ENCODE measurements around the gene IL18R1.
A peak's percentile ranks its signal among the peaks of the same experiment; 100 is the strongest.

Gene IL18R1

DNA sequence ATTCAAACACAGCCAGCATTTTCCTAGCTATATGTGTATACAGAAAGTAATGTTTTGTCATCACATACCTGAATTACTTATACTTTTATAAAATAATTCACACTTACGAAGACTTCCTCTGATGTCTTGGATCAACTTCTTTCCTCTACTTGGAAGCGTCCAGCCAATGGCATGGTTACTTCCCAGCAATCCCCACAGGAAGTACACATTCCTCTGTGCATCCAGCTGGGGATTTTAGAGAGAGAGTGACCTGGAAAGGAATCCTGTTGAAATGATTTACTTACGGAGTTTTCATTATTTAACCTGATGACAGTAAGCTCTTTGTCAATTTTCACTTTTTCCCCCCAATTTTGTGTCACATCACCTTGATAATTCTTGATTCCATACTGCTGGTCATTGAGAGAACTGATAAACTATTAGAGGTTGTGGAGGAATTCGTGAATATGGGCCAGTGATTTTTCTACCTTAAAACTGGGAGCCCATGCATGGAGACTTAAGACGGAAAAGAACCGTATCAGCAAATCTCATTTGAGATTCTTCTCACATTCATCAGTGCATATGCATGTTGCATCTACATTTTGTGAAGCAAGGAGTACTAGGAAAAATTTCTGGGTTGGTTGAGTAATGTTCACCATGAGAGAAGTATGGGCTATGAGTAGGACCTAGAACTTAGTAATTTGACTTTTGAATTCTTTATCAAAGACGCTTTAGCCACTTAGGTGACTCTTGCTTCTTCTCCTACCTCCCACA, 9.0 kb upstream of the IL18R1 start:
- no peak for DNase-seq

DNA sequence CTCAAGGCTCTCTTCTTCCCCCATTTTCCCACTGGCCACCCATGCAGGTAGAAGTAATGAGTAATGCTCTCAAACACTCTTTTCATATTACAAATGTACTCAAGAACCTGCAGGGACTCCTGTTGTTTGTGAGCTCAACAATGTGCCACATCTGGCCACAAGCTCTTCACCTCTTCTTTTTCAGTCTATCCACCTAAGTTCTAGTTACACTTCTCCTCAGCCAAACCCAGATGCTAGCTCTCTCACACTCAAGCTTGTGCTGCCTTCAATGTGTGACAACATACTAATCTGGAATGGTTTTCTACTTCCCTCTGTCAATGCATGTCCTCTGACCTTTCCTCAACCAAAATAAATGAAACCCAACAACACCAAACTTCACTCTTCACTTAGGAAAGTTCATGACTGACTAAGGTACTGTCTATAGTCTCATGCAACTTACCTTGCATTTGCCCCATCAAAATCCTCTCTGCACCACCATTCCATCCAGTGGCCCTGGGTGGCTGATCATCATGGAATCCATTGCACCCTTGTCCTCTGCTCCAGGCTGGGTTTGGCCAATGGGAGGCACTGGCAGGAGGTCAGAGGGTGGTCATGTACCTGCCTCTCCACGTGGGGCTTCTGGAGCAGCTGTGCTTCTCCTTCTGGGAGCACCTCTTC, 5.3 kb upstream of the IL18R1 start:
- no peak for DNase-seq

DNA sequence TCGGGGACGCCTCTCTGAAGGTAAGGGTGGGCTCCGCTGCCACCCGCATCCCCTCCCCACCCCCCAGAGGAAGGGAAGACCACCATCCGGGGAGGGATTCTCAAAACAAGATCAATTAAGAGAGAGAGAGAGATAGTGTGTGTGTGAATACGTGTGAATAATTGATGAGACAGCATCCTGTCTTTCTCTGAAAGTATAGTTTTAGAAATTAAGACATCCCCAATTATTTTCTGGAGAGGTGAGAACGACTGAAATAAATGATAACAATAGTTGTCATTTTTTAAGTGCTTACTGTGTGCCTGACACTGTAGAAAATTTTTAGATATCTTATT, 751 bp downstream of the IL18R1 start:
- DNase-seq, result no peak

DNA sequence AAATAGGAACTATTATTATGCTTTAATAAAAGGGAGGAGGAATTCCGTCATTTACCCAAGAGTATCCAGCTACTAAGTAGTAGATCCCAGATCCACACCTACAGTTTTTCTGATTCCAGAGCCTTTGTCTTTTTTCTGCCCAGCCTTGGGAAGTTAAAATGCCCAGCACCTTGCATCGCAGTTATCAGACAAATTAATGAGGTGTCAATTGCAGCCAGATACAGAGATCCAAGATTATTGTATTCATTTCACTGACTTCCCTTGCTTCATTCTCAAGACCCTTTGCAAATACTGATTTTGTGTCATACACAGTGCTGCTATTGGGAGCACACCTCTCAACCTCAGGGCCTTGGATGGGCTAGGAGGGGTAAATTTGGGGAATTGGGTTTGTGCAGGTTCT, 1.1 kb downstream of the IL18R1 start:
- no peak for DNase-seq

DNA sequence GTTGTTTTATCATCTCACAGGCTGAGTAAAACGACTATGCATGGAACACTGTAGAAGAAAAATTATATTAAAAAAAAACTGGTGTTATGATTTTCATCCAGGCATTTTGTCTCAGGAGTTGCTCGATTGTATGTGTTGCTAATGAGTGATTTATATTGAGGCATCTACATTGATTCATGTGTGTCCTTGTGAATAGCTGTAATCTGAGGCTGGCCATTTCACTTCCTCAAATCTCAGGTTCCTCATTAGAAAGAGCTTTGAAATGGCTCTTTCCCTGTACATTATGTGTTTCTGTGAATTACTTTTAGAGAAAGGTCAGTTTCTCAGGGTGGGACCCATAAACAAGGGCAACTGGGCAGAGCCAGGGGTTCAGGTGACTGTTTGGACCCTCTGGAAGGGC, 2.3 kb downstream of the IL18R1 start:
- no peak for DNase-seq

GRCh38 chr2:102358496-102358895, 2.9 kb downstream of the IL18R1 start:
- DNase-seq, result no peak

DNA sequence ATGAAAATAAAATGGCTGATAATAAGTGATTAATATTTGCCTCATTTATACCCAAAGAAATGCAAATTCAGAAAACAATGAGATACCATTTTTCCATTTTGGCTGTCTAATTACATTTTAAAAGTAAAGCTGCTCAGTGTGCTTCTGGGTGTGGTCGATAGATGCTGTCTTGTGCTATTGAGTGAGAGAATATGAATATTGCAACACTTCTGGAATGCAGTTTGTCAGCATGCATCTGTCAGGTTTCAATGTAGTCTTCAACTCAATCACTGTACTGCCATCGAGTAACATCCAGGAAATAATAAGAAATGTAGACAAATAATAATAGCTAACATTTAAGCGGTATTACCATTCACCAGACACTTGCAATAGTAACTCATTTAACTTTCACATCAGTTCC, 3.9 kb downstream of the IL18R1 start:
- no peak for DNase-seq

GRCh38 chr2:102361632-102362241, 6.1 kb downstream of the IL18R1 start:
- no peak for DNase-seq

DNA sequence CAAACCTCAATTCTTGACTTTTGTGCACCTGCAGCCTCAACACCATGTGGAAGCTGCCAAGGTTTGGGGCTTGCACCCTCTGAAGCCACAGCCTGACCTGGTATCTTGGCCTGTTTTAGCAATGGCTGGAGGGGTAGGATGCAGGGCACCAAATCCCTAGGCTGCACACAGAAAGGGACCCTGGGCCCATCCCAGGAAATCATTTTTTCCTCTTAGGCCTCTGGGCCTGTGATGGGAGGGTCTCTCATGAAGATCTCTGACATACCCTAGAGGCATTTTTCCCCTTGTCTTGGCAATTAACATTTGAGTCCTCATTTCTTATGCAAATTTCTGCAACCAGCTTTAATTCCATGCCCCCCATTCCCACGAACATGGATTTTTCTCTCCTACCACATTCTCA, 10.2 kb downstream of the IL18R1 start:
- DNase-seq, result no peak

DNA sequence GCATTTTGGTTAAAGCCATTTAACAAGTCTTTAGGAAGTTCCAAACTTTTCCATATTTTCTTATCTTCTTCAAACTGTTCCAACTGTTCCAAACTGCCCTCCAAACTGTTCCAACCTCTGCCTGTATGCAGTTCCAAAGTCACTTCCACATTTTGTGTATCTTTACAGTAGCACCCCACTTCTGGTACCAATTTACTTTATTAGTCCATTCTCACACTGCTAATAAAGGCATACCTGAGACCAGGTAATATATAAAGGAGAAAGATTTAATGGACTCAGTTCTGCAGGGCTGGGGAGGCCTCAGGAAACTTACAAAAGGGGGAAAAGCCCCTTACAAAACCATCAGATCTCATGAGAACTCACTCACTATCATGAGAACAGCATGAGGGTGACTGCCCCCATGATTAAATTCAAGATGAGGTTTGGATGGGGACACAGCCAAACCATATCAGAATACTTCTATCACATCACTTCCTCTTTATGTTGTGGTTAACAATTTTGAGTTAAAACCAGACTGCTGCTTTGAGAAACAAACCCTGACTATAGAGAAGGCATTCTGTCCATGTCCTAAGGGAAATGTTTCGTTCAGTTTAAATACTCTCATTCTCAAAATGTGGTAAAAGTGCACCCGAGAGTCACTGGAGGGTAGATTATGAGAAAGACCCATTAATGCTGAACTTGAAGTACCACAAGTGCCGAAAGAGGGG, 11.0 kb downstream of the IL18R1 start:
- no peak for DNase-seq

DNA sequence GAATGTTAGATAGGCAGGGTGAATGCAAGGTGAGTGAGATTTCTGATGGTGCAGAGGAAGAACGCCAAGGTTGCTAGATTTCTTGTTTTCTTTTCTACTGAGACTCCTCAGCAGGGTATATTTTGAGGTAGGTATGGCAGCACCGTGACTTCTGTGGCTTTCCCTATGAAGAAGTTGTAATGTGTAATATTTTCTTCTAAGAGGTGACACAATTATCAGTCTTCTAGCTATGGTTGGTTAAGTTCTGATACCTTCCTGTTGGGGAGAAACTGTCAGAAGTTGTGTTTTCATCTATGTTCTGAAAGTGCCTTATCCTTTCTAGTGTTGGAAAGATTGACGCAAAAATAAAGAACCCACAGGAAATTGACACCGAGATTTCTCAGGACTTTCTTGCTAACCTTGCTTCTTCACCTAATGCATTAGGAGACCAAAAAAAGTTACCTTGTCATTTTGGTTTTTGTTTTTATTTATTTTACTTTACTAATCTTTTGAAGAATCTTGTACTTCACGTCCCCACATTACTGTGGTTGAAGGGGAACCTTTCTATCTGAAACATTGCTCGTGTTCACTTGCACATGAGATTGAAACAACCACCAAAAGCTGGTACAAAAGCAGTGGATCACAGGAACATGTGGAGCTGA, 11.9 kb downstream of the IL18R1 start:
- DNase-seq, result no peak

- peak; percentile 29 for DNase-seq
Observed at GRCh38 chr2:102368461-102369109, 13.0 kb downstream of the IL18R1 start.

GRCh38 chr2:102369866-102370265, 14.3 kb downstream of the IL18R1 start:
- no peak for DNase-seq

GRCh38 chr2:102376052-102376591, 20.5 kb downstream of the IL18R1 start:
- DNase-seq, result no peak

DNA sequence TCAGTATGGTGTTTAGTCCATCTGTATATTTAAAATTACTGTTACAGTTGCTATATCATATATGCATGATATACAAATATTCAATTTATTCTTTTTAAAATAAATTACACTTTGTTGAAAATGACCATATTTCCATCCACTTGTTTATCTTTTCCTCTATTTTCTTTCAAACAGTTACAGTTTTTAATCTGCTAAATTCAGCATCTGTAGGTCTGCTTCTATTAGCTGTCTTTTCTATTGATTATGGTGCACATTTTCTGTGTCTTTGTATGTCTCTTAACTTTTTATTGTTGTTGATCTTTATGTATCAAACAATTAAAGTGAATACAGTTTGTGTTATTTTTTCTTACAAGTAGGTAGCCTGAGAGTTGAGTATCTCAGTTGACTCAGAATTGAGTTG, 28.1 kb downstream of the IL18R1 start:
- no peak for DNase-seq

GRCh38 chr2:102385522-102385921, 29.9 kb downstream of the IL18R1 start:
- DNase-seq, result no peak

DNA sequence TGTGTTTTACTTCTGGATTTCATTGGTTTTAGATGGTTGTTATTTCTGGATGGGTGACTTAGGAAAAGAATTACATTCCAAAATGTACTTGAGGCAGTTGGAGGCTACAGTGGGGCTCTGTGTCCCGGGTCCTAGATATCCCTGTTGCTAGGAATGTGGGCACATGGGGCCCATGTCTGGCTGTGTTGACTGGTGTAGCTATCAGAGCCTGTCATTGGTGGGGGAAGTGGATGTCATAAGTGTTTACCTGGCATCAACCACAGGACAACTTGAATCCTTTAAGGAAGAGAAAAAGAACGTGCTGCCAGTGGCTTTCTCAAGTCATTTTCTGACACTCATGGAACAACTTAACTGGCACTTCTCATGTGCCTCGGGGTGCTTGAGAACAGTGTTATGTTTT, 30.4 kb downstream of the IL18R1 start:
- DNase-seq, result no peak

GRCh38 chr2:102386867-102387541, 31.4 kb downstream of the IL18R1 start:
- DNase-seq, result no peak

- DNase-seq, result no peak
Observed at GRCh38 chr2:102387763-102388546, 32.4 kb downstream of the IL18R1 start.

GRCh38 chr2:102391565-102391964, 36.0 kb downstream of the IL18R1 start:
- no peak for DNase-seq

DNA sequence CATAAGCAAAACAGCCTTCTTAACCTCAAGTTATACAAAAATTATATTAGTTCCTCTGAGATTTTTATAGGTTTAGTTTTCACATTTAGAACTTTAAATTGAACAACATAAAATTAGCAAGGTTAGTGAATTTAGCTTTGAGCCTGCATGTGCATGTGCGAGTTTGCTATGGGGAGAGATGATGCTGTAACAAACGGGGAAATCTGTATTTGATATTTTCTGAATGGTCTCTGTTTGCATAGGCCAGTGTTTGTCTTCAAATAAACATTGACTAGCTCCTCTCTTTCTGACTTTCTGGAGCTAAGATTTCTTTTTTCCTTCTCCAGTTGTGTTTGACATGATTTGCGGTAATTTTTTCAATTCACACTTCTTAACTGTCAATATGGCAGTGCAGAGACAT, 36.5 kb downstream of the IL18R1 start:
- no peak for DNase-seq

All from CD4-positive, alpha-beta T cell treated with Interleukin-15 for 1 hour (primary cell).